G401 (cell line): ENCODE results near the gene ZNF497. TPM values are rescaled to one million over a fixed set of nuclear protein-coding genes. Genes with fewer than 3 reads are reported as not detected.
"Not testable (repeated sequence)": the region's sequence is repeated elsewhere in the genome, so short reads cannot be mapped to it uniquely, and the experiment has no call there.

Experiments
- DNase-seq: peaks from one replicate; pipeline ENCODE4 v3.0.0-alpha.2; 2015; ENCODE audit warnings: low spot score
- in situ Hi-C: cut with HindIII; loops from 2 replicates; pipeline ENCODE4 v1.10.0; 2016; ENCODE audit warnings: low sequenced_read_pairs, mixed read lengths
- total RNA-seq: library from RNA; depleted of rRNA; stranded (reverse); fragments of >200 nt; shearing (Covaris generic); gene quantifications from 2 replicates; pipeline ENCODE4 v1.2.3, GENCODE V29; 2014

ZNF497 gene
- total RNA-seq, 1 experiment from 2014 or later, result 1.2 TPM

- in situ Hi-C loops, result no loop called here
- peak; percentile 13 for DNase-seq
Observed at GRCh38 chr19:58395220-58395978, 32.8 kb upstream of the ZNF497 start, which contains the start of gene RNF225. Gene RNF225 (plus strand): TSS chr19:58395656. CDS start chr19:58396090, 434 bp downstream.

DNA sequence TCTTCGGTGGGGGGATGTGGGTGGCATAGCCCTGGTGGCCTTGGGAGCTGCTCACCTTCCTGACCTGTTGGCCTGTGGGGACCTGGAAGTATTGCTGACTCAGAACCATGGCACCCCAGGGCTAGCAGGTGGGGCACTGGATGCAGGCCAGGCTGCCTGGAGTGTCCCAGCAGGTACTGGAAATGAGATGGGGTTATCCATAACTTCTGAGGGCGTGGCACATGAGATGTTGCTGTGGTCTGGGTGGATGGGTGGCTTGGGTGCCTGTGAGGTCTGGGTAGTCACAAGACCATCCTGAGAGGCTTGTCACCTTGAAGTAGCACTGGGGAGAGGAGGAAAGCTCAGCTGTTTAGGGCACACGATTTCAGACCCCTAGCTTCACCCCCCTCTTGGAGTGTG, 32.3 kb upstream of the ZNF497 start:
- no peak for DNase-seq
- in situ Hi-C loops, result no loop called here

GRCh38 chr19:58393725-58394033, 31.1 kb upstream of the ZNF497 start:
- in situ Hi-C loops, result no loop called here
- no peak for DNase-seq

- in situ Hi-C loops, result no loop called here
- DNase-seq, result no peak
Observed at GRCh38 chr19:58392945-58393724, 30.6 kb upstream of the ZNF497 start.

- no peak for DNase-seq
- in situ Hi-C loops, result no loop called here
Observed at GRCh38 chr19:58388175-58388526, 25.6 kb upstream of the ZNF497 start.

DNA sequence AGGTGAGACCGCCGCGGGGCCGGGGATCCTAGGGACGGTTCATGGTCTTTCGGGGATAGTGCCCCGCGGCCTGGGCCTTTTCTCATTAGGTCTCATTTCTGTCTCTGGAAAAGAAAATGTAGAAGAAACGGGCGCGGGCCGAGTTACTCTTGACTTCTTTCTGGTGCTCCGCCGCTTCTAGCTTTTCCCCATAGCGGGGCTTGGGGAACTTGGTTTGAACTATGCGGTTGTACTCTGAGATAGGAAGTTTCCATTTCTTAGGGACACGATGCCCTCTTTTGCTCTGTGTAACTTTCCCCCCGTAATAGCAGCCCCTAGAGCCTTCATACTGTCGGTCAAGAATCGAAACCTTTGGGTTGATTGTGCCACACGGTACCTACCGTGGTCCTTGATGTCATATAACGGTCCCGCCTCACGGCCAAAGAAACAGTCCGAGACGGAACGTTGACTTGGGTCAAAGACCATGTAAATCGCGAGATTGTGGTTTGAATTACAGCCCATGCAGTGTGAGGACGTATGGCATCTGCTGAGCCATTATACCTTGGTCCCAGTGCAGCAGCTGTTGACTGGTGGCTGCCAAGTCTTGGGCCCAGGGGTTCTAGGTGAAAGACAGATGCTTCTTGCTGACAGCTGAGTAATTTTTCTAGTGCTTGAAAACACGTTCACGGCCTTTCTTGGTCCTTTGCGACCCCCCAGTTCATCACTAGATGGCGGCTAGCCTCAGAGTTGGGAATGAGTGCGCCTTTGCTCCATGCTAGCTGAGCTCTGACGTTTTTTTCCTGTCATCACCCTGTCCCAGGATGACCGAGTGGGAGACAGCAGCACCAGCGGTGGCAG, 25.0 kb upstream of the ZNF497 start:
- DNase-seq, result no peak
- in situ Hi-C loops, result no loop called here

DNA sequence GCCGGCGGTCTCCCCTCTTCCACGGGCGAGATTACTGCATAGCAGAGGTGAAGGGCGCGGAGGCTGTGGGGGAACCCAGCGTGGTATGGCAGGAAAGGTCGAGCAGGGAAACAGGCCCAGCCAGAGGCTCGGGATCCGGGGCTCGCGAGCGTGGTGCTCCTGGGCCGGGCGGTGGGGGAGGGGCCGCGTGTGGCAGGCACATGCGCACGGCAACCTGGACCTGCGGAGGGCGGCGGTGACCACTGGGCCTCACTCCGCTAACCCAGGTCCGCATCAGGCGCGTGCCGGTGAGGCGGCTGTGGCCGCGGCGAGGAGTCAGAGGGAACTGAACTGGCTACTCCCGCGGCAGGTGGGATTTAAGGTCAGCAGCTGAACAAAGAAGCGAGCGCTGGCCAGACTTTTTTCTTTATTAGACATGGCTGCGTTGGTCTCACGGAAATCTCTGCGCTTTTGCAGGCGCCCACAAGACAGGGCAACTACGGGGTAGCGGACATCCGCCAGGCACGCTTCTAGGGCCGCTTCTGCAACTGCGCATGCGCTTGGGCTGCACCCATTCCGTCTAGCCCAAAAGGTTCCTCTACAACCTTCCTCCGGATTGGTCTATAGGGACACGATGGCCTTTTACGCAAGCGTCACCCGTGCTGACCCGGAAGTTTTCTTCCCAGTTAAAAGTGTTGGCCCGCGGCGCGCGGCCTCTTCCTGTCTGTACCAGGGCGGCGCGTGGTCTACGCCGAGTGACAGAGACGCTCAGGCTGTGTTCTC, 24.2 kb upstream of the ZNF497 start, which contains the start of gene RPS5:
Gene RPS5, plus strand, starts transcription at position 694 of the 762 bp plus-strand sequence. CDS start 869 bp downstream, outside the sequence.
- peak; percentile 99 for DNase-seq
- in situ Hi-C loops, result no loop called here

DNA sequence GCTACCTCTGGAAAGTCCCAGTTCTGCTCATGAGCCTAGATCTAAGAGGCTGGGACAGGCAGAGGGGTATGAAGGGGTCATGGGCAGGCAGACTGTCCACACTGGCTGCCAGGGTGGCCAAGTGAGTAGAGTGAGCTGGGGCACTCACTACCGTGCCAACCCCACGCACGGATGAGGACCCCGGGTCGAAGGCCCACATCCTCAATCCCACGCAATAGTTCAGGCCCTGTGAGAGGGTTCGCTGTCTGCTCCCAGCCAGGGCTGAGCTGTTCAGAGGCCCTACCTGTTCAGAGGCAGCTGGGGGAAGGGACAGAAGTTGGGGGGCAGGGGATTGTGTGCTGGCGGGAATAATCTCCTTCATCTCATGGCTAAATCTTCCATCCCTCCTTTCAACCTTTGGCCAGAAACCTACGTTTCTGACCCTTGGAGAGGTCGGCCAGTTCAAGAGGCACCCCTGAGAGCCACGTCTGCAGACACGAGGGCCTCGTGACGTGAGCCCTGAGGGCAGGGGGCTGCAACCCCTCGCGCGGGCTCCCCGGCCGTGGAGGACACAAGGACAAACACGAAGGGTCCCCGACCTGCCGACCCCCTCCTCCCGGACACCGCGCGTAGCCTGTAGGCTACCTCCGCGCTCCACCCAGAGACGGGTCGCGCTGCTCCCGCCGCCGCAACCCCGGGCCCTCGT, 23.5 kb upstream of the ZNF497 start:
- DNase-seq, result peak; percentile 14

GRCh38 chr19:58385313-58385890, 22.9 kb upstream of the ZNF497 start:
- no peak for DNase-seq
- in situ Hi-C loops, result no loop called here

More for the DNA sequence above, 23.5 kb upstream of the ZNF497 start:
- in situ Hi-C loops, result no loop called here

GRCh38 chr19:58382997-58383603, 20.5 kb upstream of the ZNF497 start:
- no peak for DNase-seq
- in situ Hi-C loops, result no loop called here

- no peak for DNase-seq
- in situ Hi-C loops, result no loop called here
Observed at GRCh38 chr19:58381460-58382212, 19.1 kb upstream of the ZNF497 start.

GRCh38 chr19:58380662-58381459, 18.3 kb upstream of the ZNF497 start, which contains the start of gene ZNF837:
Gene ZNF837 (minus strand): TSS chr19:58381030. CDS start chr19:58369332, 11,698 bp downstream.
- in situ Hi-C loops, result no loop called here

GRCh38 chr19:58380037-58380661, 17.6 kb upstream of the ZNF497 start:
- in situ Hi-C loops, result no loop called here
- DNase-seq, result no peak

More at GRCh38 chr19:58380662-58381459, 18.3 kb upstream of the ZNF497 start, which contains the start of gene ZNF837:
- peak; percentile 100 for DNase-seq

GRCh38 chr19:58379246-58379645, 16.7 kb upstream of the ZNF497 start:
- no peak for DNase-seq
- in situ Hi-C loops, result no loop called here

- in situ Hi-C loops, DNase-seq: not testable (repeated sequence)
Observed at GRCh38 chr19:58376724-58377123, 14.2 kb upstream of the ZNF497 start.

- no peak for DNase-seq
- in situ Hi-C loops, result no loop called here
Observed at GRCh38 chr19:58374200-58374599, 11.6 kb upstream of the ZNF497 start.
